H1 (cell line): ENCODE data around the gene METTL6.

Source experiments
- CEBPB ChIP-seq: IDR thresholded peaks from 2 replicates; pipeline ENCODE4 v1.6.1; 2012; ENCODE audit warnings: low read depth, low read length
- EP300 ChIP-seq, 2 experiments: IDR thresholded peaks; 1 replicate in 1 of 2; 2 replicates in 1 of 2; pipeline ENCODE4 v1.6.1; 2011 to 2012; ENCODE audit warnings: low read depth in 2 of 2, low read length in 2 of 2, mild to moderate bottlenecking in 2 of 2, borderline replicate concordance in 1 of 2, inconsistent platforms in 1 of 2, moderate library complexity in 1 of 2
- EZH2 ChIP-seq: fragments of 200-600 bp; sonication (generic); IDR thresholded peaks from 2 replicates; pipeline ENCODE4 v1.7.1; 2012; ENCODE audit warnings: low read depth, mild to moderate bottlenecking, moderate library complexity, low read length, inconsistent platforms; ENCODE audit not compliant: severe bottlenecking
- MAFK ChIP-seq: IDR thresholded peaks from 2 replicates; pipeline ENCODE4 v1.6.1; 2012; ENCODE audit warnings: low read depth, mild to moderate bottlenecking, improper control_type of control experiment, low read length
- POLR2A ChIP-seq, 2 experiments: IDR thresholded peaks; 1 replicate in 1 of 2; 2 replicates in 1 of 2; pipeline ENCODE4 v1.6.1; 2011; ENCODE audit warnings: low read depth in 2 of 2, low read length in 2 of 2, mild to moderate bottlenecking in 2 of 2; ENCODE audit errors: control extremely low read depth in 1 of 2
- SP1 ChIP-seq: IDR thresholded peaks from 2 replicates; pipeline ENCODE4 v1.6.1; 2011; ENCODE audit warnings: low read depth, low read length
- TF ChIP-seq, protein P1 (sequence below), 3 experiments: IDR thresholded peaks; 1 replicate in 2 of 3; 2 replicates in 1 of 3; pipeline versions ENCODE4 v1.5.1 to v1.6.1; 2011; ENCODE audit warnings: low read length in 3 of 3, mild to moderate bottlenecking in 3 of 3, inconsistent platforms in 2 of 3, low read depth in 1 of 3, moderate library complexity in 1 of 3; ENCODE audit not compliant: insufficient read depth in 1 of 3; ENCODE audit errors: control extremely low read depth in 1 of 3

DNA sequence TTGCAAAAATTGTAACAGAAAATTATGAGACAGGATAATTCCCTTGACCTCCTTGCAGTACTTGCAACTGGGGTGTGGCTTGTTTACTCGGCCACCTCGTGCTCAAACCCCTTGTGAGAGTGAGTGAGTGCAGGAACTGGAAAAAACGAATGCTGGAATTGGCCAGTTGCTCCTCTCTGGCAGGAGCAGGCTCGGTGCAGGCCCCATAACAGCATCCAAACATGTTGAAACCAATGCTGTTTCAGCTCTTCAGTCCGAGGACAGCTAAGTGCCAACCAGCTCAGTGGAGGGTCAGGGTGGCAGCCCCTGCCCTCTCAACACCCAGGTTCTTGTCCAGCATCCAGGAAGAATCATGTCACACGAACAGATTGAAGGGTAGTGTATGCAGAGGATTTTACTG lies 36.9 kb downstream of the METTL6 start:
- TF ChIP-seq, protein P1, sequence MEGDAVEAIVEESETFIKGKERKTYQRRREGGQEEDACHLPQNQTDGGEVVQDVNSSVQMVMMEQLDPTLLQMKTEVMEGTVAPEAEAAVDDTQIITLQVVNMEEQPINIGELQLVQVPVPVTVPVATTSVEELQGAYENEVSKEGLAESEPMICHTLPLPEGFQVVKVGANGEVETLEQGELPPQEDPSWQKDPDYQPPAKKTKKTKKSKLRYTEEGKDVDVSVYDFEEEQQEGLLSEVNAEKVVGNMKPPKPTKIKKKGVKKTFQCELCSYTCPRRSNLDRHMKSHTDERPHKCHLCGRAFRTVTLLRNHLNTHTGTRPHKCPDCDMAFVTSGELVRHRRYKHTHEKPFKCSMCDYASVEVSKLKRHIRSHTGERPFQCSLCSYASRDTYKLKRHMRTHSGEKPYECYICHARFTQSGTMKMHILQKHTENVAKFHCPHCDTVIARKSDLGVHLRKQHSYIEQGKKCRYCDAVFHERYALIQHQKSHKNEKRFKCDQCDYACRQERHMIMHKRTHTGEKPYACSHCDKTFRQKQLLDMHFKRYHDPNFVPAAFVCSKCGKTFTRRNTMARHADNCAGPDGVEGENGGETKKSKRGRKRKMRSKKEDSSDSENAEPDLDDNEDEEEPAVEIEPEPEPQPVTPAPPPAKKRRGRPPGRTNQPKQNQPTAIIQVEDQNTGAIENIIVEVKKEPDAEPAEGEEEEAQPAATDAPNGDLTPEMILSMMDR (IDR thresholded peaks at IDR 0.05; ENCODE audit: control extremely low read depth in 1 of 3, insufficient read depth in 1 of 3, low read depth in 1 of 3, low read length in 3 of 3): no peak
- no peak for TF ChIP-seq CEBPB
- TF ChIP-seq SP1: no peak
- no peak for TF ChIP-seq MAFK
- no peak for TF ChIP-seq POLR2A (IDR thresholded peaks at IDR 0.05; ENCODE audit: control extremely low read depth in 1 of 2, low read depth in 2 of 2, low read length in 2 of 2)
- TF ChIP-seq EZH2: no peak
- no peak for TF ChIP-seq EP300 (IDR thresholded peaks at IDR 0.05; ENCODE audit: borderline replicate concordance in 1 of 2, low read depth in 2 of 2, low read length in 2 of 2)
